ENCODE measurements around the gene CCDC149.

CCDC149 gene

GRCh38 chr4:24912252-24913118 is at the start of gene CCDC149:
Gene CCDC149, minus strand, starts transcription at chr4:24913042. Its CDS starts 178 bp downstream, at chr4:24912864.
- peak; percentile 71 for DNase-seq

- no peak for DNase-seq
Measured at GRCh38 chr4:24957886-24958285, 45.0 kb upstream of the CCDC149 start.

GRCh38 chr4:24956763-24957162 is 43.9 kb upstream of the CCDC149 start:
- DNase-seq, result no peak

GRCh38 chr4:24956091-24956490 is 43.2 kb upstream of the CCDC149 start:
- DNase-seq, result no peak

GRCh38 chr4:24952667-24953066 is 39.8 kb upstream of the CCDC149 start:
- no peak for DNase-seq

GRCh38 chr4:24949970-24950369 is 37.1 kb upstream of the CCDC149 start:
- DNase-seq, result no peak

GRCh38 chr4:24937917-24938281 is 25.1 kb upstream of the CCDC149 start:
- DNase-seq, result no peak

GRCh38 chr4:24937176-24937916 is 24.5 kb upstream of the CCDC149 start:
- no peak for DNase-seq

GRCh38 chr4:24935856-24936255 is 23.0 kb upstream of the CCDC149 start:
- DNase-seq, result no peak

GRCh38 chr4:24934311-24934710 is 21.5 kb upstream of the CCDC149 start:
- no peak for DNase-seq

GRCh38 chr4:24933684-24934275 is 20.9 kb upstream of the CCDC149 start:
- DNase-seq, result no peak

GRCh38 chr4:24932515-24933225 is 19.8 kb upstream of the CCDC149 start:
- peak; percentile 70 for DNase-seq

- no peak for DNase-seq
Measured at GRCh38 chr4:24930151-24930550, 17.3 kb upstream of the CCDC149 start.

- no peak for DNase-seq
Measured at GRCh38 chr4:24928708-24929107, 15.9 kb upstream of the CCDC149 start.

GRCh38 chr4:24927049-24927448 is 14.2 kb upstream of the CCDC149 start:
- no peak for DNase-seq

- DNase-seq, result peak; percentile 99
Measured at GRCh38 chr4:24924309-24924781, 11.5 kb upstream of the CCDC149 start.

- no peak for DNase-seq
Measured at GRCh38 chr4:24923550-24923949, 10.7 kb upstream of the CCDC149 start.

- DNase-seq, result no peak
Measured at GRCh38 chr4:24923002-24923401, 10.2 kb upstream of the CCDC149 start.

- peak; percentile 28 for DNase-seq
Measured at GRCh38 chr4:24922416-24922815, 9.6 kb upstream of the CCDC149 start.

GRCh38 chr4:24921491-24921890 is 8.6 kb upstream of the CCDC149 start:
- DNase-seq, result no peak

GRCh38 chr4:24920008-24920407 is 7.2 kb upstream of the CCDC149 start:
- DNase-seq, result no peak

GRCh38 chr4:24917076-24917856 is 4.4 kb upstream of the CCDC149 start:
- no peak for DNase-seq

All from fibroblast of skin of right quadriceps (primary cell).